H9 (cell line): ENCODE results near the gene CHRNB4. TPM values are rescaled to one million over a fixed set of nuclear protein-coding genes. Genes with fewer than 3 reads are reported as not detected.

Experiments used
- DNase-seq: peaks from one replicate; pipeline ENCODE4 v3.0.0-alpha.2; 2017
- H2AFZ ChIP-seq: one replicate; pipeline ENCODE4 v1.6.1; 2013; ENCODE audit warnings: mild to moderate bottlenecking, low read length, control low read depth, moderate library complexity
- H2AK5ac ChIP-seq: 2 replicates; pipeline ENCODE4 v1.6.1; 2013; ENCODE audit warnings: low read length, control low read depth, mixed read lengths; ENCODE audit not compliant: insufficient read length
- H2BK120ac ChIP-seq: one replicate; pipeline ENCODE4 v1.6.1; 2013; ENCODE audit warnings: low read depth, mild to moderate bottlenecking, low read length, control low read depth, inconsistent platforms; ENCODE audit not compliant: poor library complexity, severe bottlenecking
- H2BK12ac ChIP-seq: 2 replicates; pipeline ENCODE4 v1.6.1; 2013; ENCODE audit warnings: low read length, control low read depth, mixed read lengths, low read depth; ENCODE audit not compliant: insufficient read length
- H2BK15ac ChIP-seq: 2 replicates; pipeline ENCODE4 v1.6.1; 2013; ENCODE audit warnings: low read depth, low read length, control low read depth
- H2BK20ac ChIP-seq: one replicate; pipeline ENCODE4 v1.6.1; 2013; ENCODE audit warnings: low read depth, mild to moderate bottlenecking, low read length, control low read depth, inconsistent platforms; ENCODE audit not compliant: poor library complexity, severe bottlenecking
- H2BK5ac ChIP-seq: 2 replicates; pipeline ENCODE4 v1.6.1; 2013; ENCODE audit warnings: low read length, control low read depth, mixed read lengths; ENCODE audit not compliant: insufficient read length
- H3K14ac ChIP-seq: 2 replicates; pipeline ENCODE4 v1.6.1; 2013; ENCODE audit warnings: low read length, control low read depth; ENCODE audit not compliant: insufficient read depth
- H3K18ac ChIP-seq: 2 replicates; pipeline ENCODE4 v1.6.1; 2013; ENCODE audit warnings: low read depth, mild to moderate bottlenecking, mixed read lengths, low read length, control low read depth; ENCODE audit not compliant: insufficient read length
- H3K23ac ChIP-seq: 2 replicates; pipeline ENCODE4 v1.6.1; 2013; ENCODE audit warnings: low read length, control low read depth, mixed read lengths, low read depth; ENCODE audit not compliant: insufficient read length
- H3K23me2 ChIP-seq: 2 replicates; pipeline ENCODE4 v1.6.1; 2013; ENCODE audit warnings: low read depth, mild to moderate bottlenecking, mixed read lengths, low read length, control low read depth; ENCODE audit not compliant: insufficient read length, poor library complexity, severe bottlenecking
- H3K27ac ChIP-seq: 2 replicates; pipeline ENCODE4 v1.5.1; 2013; ENCODE audit warnings: low read length, control low read depth, mixed read lengths, low read depth; ENCODE audit not compliant: insufficient read length
- H3K27me3 ChIP-seq: 2 replicates; pipeline ENCODE4 v1.6.1; 2013; ENCODE audit warnings: low read length, control low read depth, inconsistent platforms; ENCODE audit not compliant: insufficient read depth
- H3K4ac ChIP-seq: 2 replicates; pipeline ENCODE4 v1.6.1; 2013; ENCODE audit warnings: low read depth, mild to moderate bottlenecking, control low read depth, inconsistent platforms, low read length, moderate library complexity
- H3K4me1 ChIP-seq: 2 replicates; pipeline ENCODE4 v1.6.1; 2013; ENCODE audit warnings: low read length, control low read depth, inconsistent platforms; ENCODE audit not compliant: insufficient read depth
- H3K4me2 ChIP-seq: 2 replicates; pipeline ENCODE4 v1.6.1; 2013; ENCODE audit warnings: low read length, control low read depth, mixed read lengths; ENCODE audit not compliant: insufficient read length, insufficient read depth
- H3K56ac ChIP-seq: 2 replicates; pipeline ENCODE4 v1.6.1; 2013; ENCODE audit warnings: low read depth, mild to moderate bottlenecking, mixed read lengths, low read length, control low read depth; ENCODE audit not compliant: insufficient read length
- H3K79me1 ChIP-seq: 2 replicates; pipeline ENCODE4 v1.6.1; 2013; ENCODE audit warnings: low read depth, mild to moderate bottlenecking, moderate library complexity, low read length, control low read depth, inconsistent platforms; ENCODE audit not compliant: insufficient read depth, poor library complexity, severe bottlenecking
- H3K79me2 ChIP-seq: 2 replicates; pipeline ENCODE4 v1.6.1; 2013; ENCODE audit warnings: low read length, control low read depth, inconsistent platforms; ENCODE audit not compliant: insufficient read depth
- H3K9ac ChIP-seq: 2 replicates; pipeline ENCODE4 v1.6.1; 2013; ENCODE audit warnings: low read length, control low read depth, mixed read lengths; ENCODE audit not compliant: insufficient read length; ENCODE audit errors: extremely low read depth
- H3K9me3 ChIP-seq: one replicate; pipeline ENCODE4 v1.6.1; 2013; ENCODE audit warnings: low read depth, low read length, inconsistent platforms; ENCODE audit not compliant: control insufficient read depth
- H3T11ph ChIP-seq: one replicate; pipeline ENCODE4 v1.6.1; 2013; ENCODE audit warnings: mild to moderate bottlenecking, low read length, control low read depth, inconsistent platforms
- H4K20me1 ChIP-seq: one replicate; pipeline ENCODE4 v1.6.1; 2013; ENCODE audit not compliant: control insufficient read depth, insufficient read length, insufficient read depth
- H4K5ac ChIP-seq: 2 replicates; pipeline ENCODE4 v1.6.1; 2013; ENCODE audit warnings: low read depth, mild to moderate bottlenecking, mixed read lengths, low read length, control low read depth; ENCODE audit not compliant: insufficient read length
- H4K8ac ChIP-seq: replicated peaks from 2 replicates; pipeline ENCODE4 v1.6.1; 2013; ENCODE audit warnings: low read length, control low read depth, mixed read lengths, low read depth; ENCODE audit not compliant: insufficient read length
- H4K91ac ChIP-seq: 2 replicates; pipeline ENCODE4 v1.6.1; 2013; ENCODE audit warnings: low read depth, mild to moderate bottlenecking, moderate library complexity, mixed read lengths, low read length, control low read depth; ENCODE audit not compliant: insufficient read length
- H3K27ac Mint-ChIP-seq, 3 experiments: 2 replicates in 2 of 3; 3 replicates in 1 of 3; pipeline ENCODE4 v1.8.0; 2020 to 2021; ENCODE audit warnings: mixed read lengths in 3 of 3, mild to moderate bottlenecking in 1 of 3, moderate library complexity in 1 of 3
- H3K27me3 Mint-ChIP-seq: 2 replicates; pipeline ENCODE4 v1.8.0; 2021; ENCODE audit warnings: low read depth, mild to moderate bottlenecking, moderate library complexity, mixed read lengths
- H3K36me3 Mint-ChIP-seq, 3 experiments: 2 replicates in 2 of 3; 3 replicates in 1 of 3; pipeline ENCODE4 v1.8.0; 2020 to 2021; ENCODE audit warnings: low read depth in 3 of 3, mixed read lengths in 3 of 3; ENCODE audit not compliant: insufficient read depth in 1 of 3
- H3K4me1 Mint-ChIP-seq, 2 experiments: 2 replicates each; pipeline ENCODE4 v1.8.0; 2020; ENCODE audit warnings: mixed read lengths in 2 of 2
- H3K4me3 Mint-ChIP-seq, 2 experiments: 2 replicates in 1 of 2; 3 replicates in 1 of 2; pipeline ENCODE4 v1.8.0; 2020 to 2021; ENCODE audit warnings: mild to moderate bottlenecking in 2 of 2, mixed read lengths in 2 of 2, moderate library complexity in 1 of 2
- H3K9me3 Mint-ChIP-seq, 2 experiments: 2 replicates in 1 of 2; 3 replicates in 1 of 2; pipeline ENCODE4 v1.8.0; 2020; ENCODE audit warnings: mild to moderate bottlenecking in 2 of 2, mixed read lengths in 2 of 2, moderate library complexity in 1 of 2
- WGBS: extraction: QIAGEN DNeasy Blood & Tissue Kit; methylation state at CpG from one replicate; pipeline ENCODE4 v1.1.7; 2013; ENCODE audit warnings: missing lambda C conversion rate, low lambda C conversion rate, mixed read lengths; ENCODE audit not compliant: insufficient read length; ENCODE audit errors: extremely low coverage; 5-methylcytosine and 5-hydroxymethylcytosine counted together
- total RNA-seq: library from RNA; stranded (reverse); gene quantifications from 2 replicates; pipeline ENCODE4 v1.2.1, GENCODE V29; 2021
- TF ChIP-seq, protein P1 (sequence below): fragments of 200-600 bp; sonication (generic); conservative IDR thresholded peaks from 3 replicates; pipeline ENCODE4 v1.8.0; 2021; ENCODE audit warnings: antibody characterized with exemption, mild to moderate bottlenecking

The CHRNB4 gene
- total RNA-seq, 1 experiment from 2014 or later: 1.9 TPM

DNA sequence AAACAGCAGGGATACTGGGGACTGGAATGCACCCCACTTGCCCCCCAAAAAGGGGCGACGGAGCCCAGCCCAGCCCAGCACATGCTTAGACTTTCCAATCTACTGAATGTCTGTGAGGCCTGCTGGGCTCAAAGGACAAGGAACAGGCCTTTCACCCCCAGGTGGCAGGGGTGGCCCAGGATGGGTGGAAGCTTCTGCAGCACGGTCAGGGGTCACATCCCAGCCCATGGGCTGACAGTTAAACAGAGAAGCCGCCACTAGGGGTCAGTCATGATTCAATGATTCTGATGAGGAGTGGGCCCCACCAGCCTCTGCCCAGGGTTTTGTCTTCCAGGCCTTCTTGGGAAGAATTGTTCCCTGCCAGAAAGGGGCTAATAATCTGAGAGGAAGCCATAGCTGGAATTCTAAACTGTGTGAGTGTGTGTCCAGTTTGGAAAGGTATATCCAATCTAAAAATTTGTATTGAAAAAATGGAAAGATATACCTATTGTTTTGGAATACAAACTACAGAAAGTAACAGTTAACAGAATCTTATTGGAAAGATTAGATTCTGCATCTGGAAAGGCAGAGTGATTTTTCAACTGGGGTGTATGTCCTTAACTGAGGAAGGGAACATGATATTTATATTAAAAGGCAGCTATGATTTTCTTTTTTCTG lies 2.2 kb downstream of the CHRNB4 start:
- Histone ChIP-seq H4K91ac (no peak overlapping the region), H2BK120ac (no peak overlapping the region), H4K5ac (no peak overlapping the region), H3K18ac (no peak overlapping the region), H4K8ac (no peak overlapping the region), H2BK5ac (no peak overlapping the region), H2AFZ (no peak overlapping the region), H3K23me2 (peaks cover 4% of the 10 kb centered on the region), H2BK15ac (no peak overlapping the region), H3K27me3 (no peaks in the 10 kb centered on the region; the same call in 1 of the 2 replicates), H3K9ac (no peak overlapping the region), H3K79me2 (no peaks in the 10 kb centered on the region), H4K20me1 (no peaks in the 10 kb centered on the region), H3K4me1 (no peaks in the 10 kb centered on the region), H3K4ac (no peak overlapping the region), H2BK12ac (no peak overlapping the region), H3K4me2 (no peak overlapping the region), H3K23ac (no peak overlapping the region), H3K56ac (no peak overlapping the region), H3K9me3 (no peaks in the 10 kb centered on the region), H3K27ac (no peak overlapping the region), H3K79me1 (no peaks in the 10 kb centered on the region), H3K14ac (no peak overlapping the region), H2BK20ac (no peak overlapping the region), H3T11ph (no peak overlapping the region), H2AK5ac (no peak overlapping the region)
- Mint-ChIP-seq H3K9me3 (no peaks in the 10 kb centered on the region; a peak in 1 of 5 replicates), H3K27me3 (peaks cover 28% of the 10 kb centered on the region), H3K36me3 (peaks cover 0 to 2% (median 0%) of the 10 kb centered on the region in 3 experiments; a peak in 2 of 7 replicates), H3K27ac (no peak overlapping the region), H3K4me3 (no peak overlapping the region), H3K4me1 (peaks cover 13 to 24% of the 10 kb centered on the region in 2 experiments)
- WGBS: no CpG with 5 or more reads among the region's 4 CpGs
- DNase-seq: peak; percentile 82
- TF ChIP-seq, protein P1, sequence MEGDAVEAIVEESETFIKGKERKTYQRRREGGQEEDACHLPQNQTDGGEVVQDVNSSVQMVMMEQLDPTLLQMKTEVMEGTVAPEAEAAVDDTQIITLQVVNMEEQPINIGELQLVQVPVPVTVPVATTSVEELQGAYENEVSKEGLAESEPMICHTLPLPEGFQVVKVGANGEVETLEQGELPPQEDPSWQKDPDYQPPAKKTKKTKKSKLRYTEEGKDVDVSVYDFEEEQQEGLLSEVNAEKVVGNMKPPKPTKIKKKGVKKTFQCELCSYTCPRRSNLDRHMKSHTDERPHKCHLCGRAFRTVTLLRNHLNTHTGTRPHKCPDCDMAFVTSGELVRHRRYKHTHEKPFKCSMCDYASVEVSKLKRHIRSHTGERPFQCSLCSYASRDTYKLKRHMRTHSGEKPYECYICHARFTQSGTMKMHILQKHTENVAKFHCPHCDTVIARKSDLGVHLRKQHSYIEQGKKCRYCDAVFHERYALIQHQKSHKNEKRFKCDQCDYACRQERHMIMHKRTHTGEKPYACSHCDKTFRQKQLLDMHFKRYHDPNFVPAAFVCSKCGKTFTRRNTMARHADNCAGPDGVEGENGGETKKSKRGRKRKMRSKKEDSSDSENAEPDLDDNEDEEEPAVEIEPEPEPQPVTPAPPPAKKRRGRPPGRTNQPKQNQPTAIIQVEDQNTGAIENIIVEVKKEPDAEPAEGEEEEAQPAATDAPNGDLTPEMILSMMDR: peak; percentile 84
